Endothelial cell (in vitro differentiated cells): ENCODE data around the gene MCTP1. TPM values are rescaled to one million over a fixed set of nuclear protein-coding genes. Genes with fewer than 3 reads are reported as not detected.

Source experiments
- DNase-seq: peaks from one replicate; pipeline ENCODE4 v3.0.0; 2021; ENCODE audit warnings: low spot score
- H3K27ac Mint-ChIP-seq: one replicate; pipeline ENCODE4 v1.8.0; 2021; ENCODE audit warnings: mixed read lengths, inconsistent platforms; ENCODE audit not compliant: unreplicated experiment
- H3K27me3 Mint-ChIP-seq: one replicate; pipeline ENCODE4 v1.8.0; 2021; ENCODE audit warnings: mild to moderate bottlenecking, moderate library complexity, mixed read lengths, inconsistent platforms; ENCODE audit not compliant: unreplicated experiment
- H3K36me3 Mint-ChIP-seq: one replicate; pipeline ENCODE4 v1.8.0; 2021; ENCODE audit warnings: mild to moderate bottlenecking, low read depth, mixed read lengths, inconsistent platforms; ENCODE audit not compliant: unreplicated experiment
- H3K4me1 Mint-ChIP-seq: one replicate; pipeline ENCODE4 v1.8.0; 2021; ENCODE audit warnings: mild to moderate bottlenecking, mixed read lengths, inconsistent platforms; ENCODE audit not compliant: unreplicated experiment
- H3K4me3 Mint-ChIP-seq: one replicate; pipeline ENCODE4 v1.8.0; 2021; ENCODE audit warnings: mild to moderate bottlenecking, mixed read lengths, inconsistent platforms; ENCODE audit not compliant: unreplicated experiment
- H3K9me3 Mint-ChIP-seq: one replicate; pipeline ENCODE4 v1.8.0; 2021; ENCODE audit warnings: mixed read lengths, inconsistent platforms; ENCODE audit not compliant: unreplicated experiment
- CTCF ChIP-seq: fragments of 200-600 bp; sonication (generic); IDR thresholded peaks from one replicate; pipeline ENCODE4 v1.5.0; 2021; ENCODE audit warnings: antibody characterized with exemption; ENCODE audit not compliant: unreplicated experiment
- total RNA-seq: library from RNA; stranded (reverse); fragmentation: NEBNext Ultra II Directional; extraction: Animal tissue kit (Norgen Biotek cat#: 25700); gene quantifications from one replicate; pipeline ENCODE4 v1.2.1, GENCODE V29; 2021; ENCODE audit not compliant: unreplicated experiment

MCTP1 gene
- total RNA-seq, 1 donor from 2014 or later: 2.2 TPM

- Mint-ChIP-seq H3K36me3 (no peaks in the 10 kb centered on the region), H3K4me1 (no peaks in the 10 kb centered on the region), H3K4me3 (no peak overlapping the region), H3K27ac (no peak overlapping the region), H3K27me3 (no peaks in the 10 kb centered on the region), H3K9me3 (no peaks in the 10 kb centered on the region)
- no peak for DNase-seq
- no peak for TF ChIP-seq CTCF
These were observed 381.2 kb downstream of the MCTP1 start for GRCh38 chr5:94903726-94904125.

DNA sequence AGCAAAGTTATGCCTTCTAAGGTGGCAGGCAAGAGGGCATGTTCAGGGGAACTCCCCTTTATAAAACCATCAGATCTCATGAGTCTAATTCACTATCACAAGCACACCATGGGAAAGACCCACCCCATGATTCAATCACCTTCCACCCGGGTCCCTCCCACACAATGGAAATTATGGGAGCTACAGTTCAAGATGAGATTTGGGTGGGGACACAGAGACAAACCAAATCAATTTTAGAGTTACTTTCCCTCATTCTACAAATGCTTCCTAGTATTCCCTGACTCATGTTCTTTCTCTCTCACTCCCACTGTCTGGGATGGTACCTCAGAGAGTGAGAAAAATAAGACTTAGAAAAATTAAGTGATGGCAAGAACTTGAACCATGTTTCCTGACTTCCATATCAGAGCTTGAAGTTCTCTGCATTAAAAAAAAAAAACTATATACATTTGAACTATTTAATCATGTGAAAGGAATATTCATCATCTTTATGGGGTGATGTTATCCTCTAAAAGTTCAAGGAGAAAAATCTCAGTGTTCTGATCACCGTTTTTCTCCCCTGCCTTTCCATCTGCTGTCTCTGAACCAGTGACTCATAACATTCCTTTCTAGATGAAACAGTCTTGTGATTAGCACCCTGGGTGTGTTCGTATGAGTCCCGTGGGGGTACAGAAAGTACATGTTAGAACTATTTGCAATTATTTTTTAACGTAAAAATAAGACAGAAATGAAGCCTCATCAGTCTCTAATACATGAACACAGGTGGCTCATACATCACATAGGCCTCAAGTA, 383.5 kb downstream of the MCTP1 start:
- no peak overlapping the region for H3K4me3 Mint-ChIP-seq
- no peaks in the 10 kb centered on the region for H3K4me1 Mint-ChIP-seq
- H3K27me3 Mint-ChIP-seq: no peaks in the 10 kb centered on the region
- H3K36me3 Mint-ChIP-seq: no peaks in the 10 kb centered on the region
- DNase-seq: no peak
- TF ChIP-seq CTCF: no peak
- H3K27ac Mint-ChIP-seq: no peak overlapping the region
- H3K9me3 Mint-ChIP-seq: no peaks in the 10 kb centered on the region

DNA sequence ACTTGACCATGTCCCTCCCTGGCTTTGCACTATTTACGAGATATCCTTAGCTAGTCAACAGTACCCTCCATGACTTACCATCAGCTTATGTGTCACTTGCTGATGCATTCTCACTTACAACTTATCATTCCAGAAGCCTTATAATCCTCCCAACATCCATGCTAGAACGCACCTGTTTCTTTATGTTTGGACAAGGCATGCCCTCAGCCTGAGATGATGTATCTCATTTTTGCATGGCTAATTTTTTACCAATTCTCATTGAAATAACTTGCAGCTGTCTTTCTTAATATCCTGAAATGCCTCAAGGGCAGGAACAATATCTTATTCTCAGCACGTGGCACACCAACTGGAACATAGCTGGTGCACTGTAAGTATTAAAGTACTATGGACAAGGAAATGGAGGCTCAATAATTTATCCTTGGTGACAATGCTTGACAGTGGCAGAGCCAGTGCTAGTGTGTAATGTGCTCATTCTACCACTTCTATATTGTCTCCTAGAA, 384.8 kb downstream of the MCTP1 start:
- TF ChIP-seq CTCF: no peak
- H3K4me3 Mint-ChIP-seq: no peak overlapping the region
- no peaks in the 10 kb centered on the region for H3K9me3 Mint-ChIP-seq
- H3K36me3 Mint-ChIP-seq: no peaks in the 10 kb centered on the region
- H3K4me1 Mint-ChIP-seq: no peaks in the 10 kb centered on the region
- H3K27ac Mint-ChIP-seq: no peak overlapping the region
- DNase-seq: no peak
- H3K27me3 Mint-ChIP-seq: no peaks in the 10 kb centered on the region

DNA sequence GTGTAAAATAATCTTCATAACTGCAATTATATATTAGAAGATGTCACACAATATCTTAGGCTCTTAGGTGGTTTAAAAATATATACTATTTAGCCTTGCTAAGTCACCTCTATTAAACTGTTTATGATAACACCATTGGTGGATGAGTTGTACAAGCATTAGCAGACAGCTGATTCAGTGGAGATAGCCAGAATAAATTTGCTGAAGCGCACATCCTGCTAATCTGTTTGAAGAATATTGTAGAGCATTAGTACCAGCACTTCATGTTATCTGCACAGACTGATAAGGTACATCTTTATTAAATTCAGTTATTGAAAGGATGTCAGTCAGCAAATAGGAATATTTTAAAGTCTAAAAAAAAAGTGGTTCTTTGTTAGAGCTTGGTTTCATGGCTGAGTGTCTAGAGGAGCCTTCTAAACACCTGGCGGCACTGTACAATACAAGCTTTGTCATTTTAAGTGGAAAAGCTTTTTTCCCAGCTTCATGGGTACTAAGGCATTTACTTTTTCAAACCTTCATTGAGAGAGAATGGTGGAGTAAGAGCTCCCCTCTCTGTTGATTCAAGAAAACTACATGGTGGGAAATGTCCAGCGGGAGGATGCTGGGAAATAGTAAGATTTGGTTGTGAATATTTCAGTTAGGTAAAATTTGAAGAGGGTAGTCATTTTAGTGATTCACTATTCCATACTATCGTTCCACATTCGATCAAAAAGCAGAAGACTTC, 391.3 kb downstream of the MCTP1 start:
- no peak for DNase-seq
- Mint-ChIP-seq H3K27ac (no peak overlapping the region), H3K36me3 (no peaks in the 10 kb centered on the region), H3K4me1 (no peaks in the 10 kb centered on the region), H3K27me3 (no peaks in the 10 kb centered on the region), H3K9me3 (no peaks in the 10 kb centered on the region), H3K4me3 (no peak overlapping the region)
- TF ChIP-seq CTCF: peak; percentile 33

DNA sequence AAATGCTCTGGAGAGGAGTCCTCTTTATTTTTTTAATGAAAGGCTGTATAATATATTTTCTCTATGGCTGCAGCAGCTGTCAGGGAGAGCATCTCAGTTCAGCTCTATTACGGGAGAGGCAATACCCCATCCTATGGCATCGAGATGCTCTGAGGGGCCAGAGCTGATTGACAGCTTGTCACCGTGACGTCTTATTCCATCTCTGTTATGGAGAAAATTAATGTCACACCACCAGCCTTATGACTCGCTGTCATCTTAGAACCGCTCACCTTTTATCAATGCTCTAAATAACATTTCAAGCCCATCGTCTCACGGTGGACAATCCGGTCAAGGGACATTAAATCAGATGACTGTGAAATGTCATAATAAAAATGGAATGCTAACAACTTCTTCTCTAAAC, 392.9 kb downstream of the MCTP1 start:
- Mint-ChIP-seq H3K9me3 (no peaks in the 10 kb centered on the region), H3K4me1 (no peaks in the 10 kb centered on the region), H3K27ac (no peak overlapping the region), H3K4me3 (no peak overlapping the region), H3K36me3 (no peaks in the 10 kb centered on the region), H3K27me3 (no peaks in the 10 kb centered on the region)
- DNase-seq: no peak
- no peak for TF ChIP-seq CTCF
